ENCODE results near the gene UCKL1. TPM values are rescaled to one million over a fixed set of nuclear protein-coding genes. Genes with fewer than 3 reads are reported as not detected.

UCKL1 gene
- 35.0 TPM for polyA plus RNA-seq (2013, experiment 1 of 4)
- polyA plus RNA-seq (2013, experiment 2 of 4) = 32.6 TPM
- 35.8 TPM for polyA plus RNA-seq (2013, experiment 3 of 4)
- 33.8 TPM for polyA plus RNA-seq (2013, experiment 4 of 4)

DNA sequence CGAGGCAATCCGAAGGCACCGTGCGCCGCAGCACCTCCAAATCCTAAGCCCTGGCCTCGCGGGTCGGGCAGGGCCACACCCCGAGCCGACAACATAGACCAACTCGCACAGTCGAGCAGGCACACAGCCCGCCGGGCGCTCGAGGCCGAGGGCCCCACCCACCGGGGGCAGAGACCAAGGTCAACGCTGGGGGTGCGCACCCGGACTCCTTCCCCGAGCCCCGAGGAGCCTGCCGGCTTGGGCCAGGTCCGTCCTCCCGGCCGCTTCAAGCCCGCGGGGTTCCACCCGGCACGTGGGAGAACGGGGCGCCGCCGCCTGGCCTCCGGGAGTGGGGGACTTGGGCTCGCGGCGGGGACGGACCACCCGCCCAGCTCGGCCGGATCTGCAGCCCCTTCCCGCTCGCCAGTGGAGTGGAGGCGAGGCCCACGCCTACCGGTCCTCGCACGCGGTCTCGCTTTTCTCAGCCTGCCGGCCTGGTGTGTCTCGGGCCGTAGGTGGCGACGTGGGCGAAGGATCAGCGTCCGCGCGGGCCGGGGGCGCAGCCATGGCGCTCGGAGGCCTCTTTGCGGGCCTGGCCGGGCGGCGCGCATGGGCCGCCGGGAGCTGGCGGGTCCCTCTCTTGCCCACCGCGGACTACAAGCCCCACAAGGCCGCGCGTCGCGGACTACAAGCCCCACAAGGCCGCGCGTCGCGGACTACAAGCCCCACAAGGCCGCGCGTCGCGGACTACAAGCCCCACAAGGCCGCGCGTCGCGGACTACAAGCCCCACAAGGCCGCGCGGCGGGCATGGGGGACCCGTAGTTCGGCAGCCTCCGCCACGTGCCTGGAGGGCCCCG lies at the start of gene UCKL1:
Gene UCKL1, minus strand, starts transcription at position 590 of the 837 bp plus-strand sequence. Its CDS starts 44 bp downstream, at position 546.
- Histone ChIP-seq H3K27ac (ENCODE audit: insufficient read depth, low read depth, low read length, poor library complexity, severe bottlenecking) (peak within 1 kb of the TSS; percentile 66), H3K4me3 (ENCODE audit: insufficient read depth, low read depth, low read length) (peak within 1 kb of the TSS; percentile 98), H3K27me3 (ENCODE audit: control insufficient read depth, insufficient read depth, low read length, poor library complexity, severe bottlenecking) (no peaks in the 10 kb centered on the region), H3K4me1 (ENCODE audit: control insufficient read depth, insufficient read depth, low read length) (peaks cover 28% of the 10 kb centered on the region), H3K36me3 (ENCODE audit: control insufficient read depth, insufficient read depth, low read length) (peaks cover under 1% of the 10 kb centered on the region), H3K9me3 (ENCODE audit: control insufficient read depth, low read length) (no peaks in the 10 kb centered on the region)
- 0 to 1% methylated on average over 105 of the region's 105 CpGs for WGBS, 2 experiments

GRCh38 chr20:64005394-64005793 lies 49.2 kb upstream of the UCKL1 start:
- Histone ChIP-seq H3K27me3 (ENCODE audit: control insufficient read depth, insufficient read depth, low read length, poor library complexity, severe bottlenecking) (no peaks in the 10 kb centered on the region), H3K9me3 (ENCODE audit: control insufficient read depth, low read length) (no peaks in the 10 kb centered on the region), H3K4me3 (ENCODE audit: insufficient read depth, low read depth, low read length) (no peak overlapping the region), H3K27ac (ENCODE audit: insufficient read depth, low read depth, low read length, poor library complexity, severe bottlenecking) (no peak overlapping the region), H3K36me3 (ENCODE audit: control insufficient read depth, insufficient read depth, low read length) (peaks cover 51% of the 10 kb centered on the region), H3K4me1 (ENCODE audit: control insufficient read depth, insufficient read depth, low read length) (no peaks in the 10 kb centered on the region)
- WGBS, 2 experiments = 94 to 95% methylated on average over 6 of the region's 6 CpGs

- no peaks in the 10 kb centered on the region for H3K9me3 ChIP-seq (ENCODE audit: control insufficient read depth, low read length)
- WGBS, 2 experiments = 94 to 95% methylated on average over 7 of the region's 7 CpGs
- H3K4me1 ChIP-seq (ENCODE audit: control insufficient read depth, insufficient read depth, low read length) = no peaks in the 10 kb centered on the region
- no peak overlapping the region for H3K4me3 ChIP-seq (ENCODE audit: insufficient read depth, low read depth, low read length)
- no peaks in the 10 kb centered on the region for H3K27me3 ChIP-seq (ENCODE audit: control insufficient read depth, insufficient read depth, low read length, poor library complexity, severe bottlenecking)
- H3K36me3 ChIP-seq (ENCODE audit: control insufficient read depth, insufficient read depth, low read length) = peaks cover 53% of the 10 kb centered on the region
- no peak overlapping the region for H3K27ac ChIP-seq (ENCODE audit: insufficient read depth, low read depth, low read length, poor library complexity, severe bottlenecking)
Observed at GRCh38 chr20:64003960-64004725, 47.9 kb upstream of the UCKL1 start.

DNA sequence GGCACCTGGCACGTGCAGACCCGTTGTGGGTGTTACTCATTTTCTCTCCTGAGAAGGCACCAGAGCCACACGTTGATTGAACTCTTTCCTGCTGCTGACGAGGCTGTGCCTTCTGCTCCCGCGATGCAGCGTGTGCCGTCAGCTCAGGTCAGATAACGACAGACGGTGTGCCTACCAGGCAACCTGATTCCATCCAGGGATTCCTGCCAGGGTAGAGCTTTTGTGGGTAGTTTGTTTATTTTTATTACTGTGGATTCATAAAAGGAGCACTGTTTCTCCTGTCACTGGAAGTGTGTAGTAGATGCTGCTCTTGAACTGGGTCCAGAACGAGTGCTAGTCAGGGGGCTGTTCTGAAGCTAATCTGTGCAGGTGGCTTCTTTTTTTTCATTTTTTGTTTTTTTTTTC lies 45.4 kb upstream of the UCKL1 start:
- Histone ChIP-seq H3K36me3 (ENCODE audit: control insufficient read depth, insufficient read depth, low read length) (peaks cover 45% of the 10 kb centered on the region), H3K4me3 (ENCODE audit: insufficient read depth, low read depth, low read length) (no peak overlapping the region)
- 96% methylated on average over 11 of the region's 11 CpGs for WGBS, 2 experiments

GRCh38 chr20:64000906-64001305 lies 44.7 kb upstream of the UCKL1 start:
- no peak overlapping the region for H3K27ac ChIP-seq (ENCODE audit: insufficient read depth, low read depth, low read length, poor library complexity, severe bottlenecking)
- H3K4me3 ChIP-seq (ENCODE audit: insufficient read depth, low read depth, low read length) = no peak overlapping the region
- no peaks in the 10 kb centered on the region for H3K9me3 ChIP-seq (ENCODE audit: control insufficient read depth, low read length)
- peaks cover 47% of the 10 kb centered on the region for H3K36me3 ChIP-seq (ENCODE audit: control insufficient read depth, insufficient read depth, low read length)
- 96 to 97% methylated on average over 12 of the region's 12 CpGs for WGBS, 2 experiments
- H3K27me3 ChIP-seq (ENCODE audit: control insufficient read depth, insufficient read depth, low read length, poor library complexity, severe bottlenecking) = no peaks in the 10 kb centered on the region
- no peaks in the 10 kb centered on the region for H3K4me1 ChIP-seq (ENCODE audit: control insufficient read depth, insufficient read depth, low read length)

More for the DNA sequence above, 45.4 kb upstream of the UCKL1 start:
- no peaks in the 10 kb centered on the region for H3K4me1 ChIP-seq (ENCODE audit: control insufficient read depth, insufficient read depth, low read length)
- H3K27me3 ChIP-seq (ENCODE audit: control insufficient read depth, insufficient read depth, low read length, poor library complexity, severe bottlenecking) = no peaks in the 10 kb centered on the region
- H3K27ac ChIP-seq (ENCODE audit: insufficient read depth, low read depth, low read length, poor library complexity, severe bottlenecking) = no peak overlapping the region
- H3K9me3 ChIP-seq (ENCODE audit: control insufficient read depth, low read length) = no peaks in the 10 kb centered on the region

DNA sequence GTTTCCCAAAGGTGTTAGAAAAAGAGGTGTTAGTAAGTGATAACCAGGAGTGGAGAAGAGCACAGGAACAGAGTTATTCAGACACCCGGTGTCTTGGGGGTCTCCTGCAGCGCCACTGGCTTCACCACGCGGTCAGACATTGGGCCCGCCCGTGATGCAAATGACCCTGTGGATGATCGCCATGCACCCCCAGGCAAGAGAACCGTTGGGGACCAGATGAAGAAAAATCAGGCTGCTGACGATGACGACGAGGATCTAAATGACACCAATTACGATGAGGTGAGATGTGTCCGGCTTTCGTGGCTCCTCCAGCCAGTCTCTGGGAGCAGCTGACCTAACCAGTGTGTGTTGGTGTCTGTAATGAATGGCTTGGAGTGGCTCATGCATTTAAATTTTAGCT lies 26.7 kb upstream of the UCKL1 start:
- H3K4me3 ChIP-seq (ENCODE audit: insufficient read depth, low read depth, low read length) = no peak overlapping the region
- H3K9me3 ChIP-seq (ENCODE audit: control insufficient read depth, low read length) = no peaks in the 10 kb centered on the region
- no peak overlapping the region for H3K27ac ChIP-seq (ENCODE audit: insufficient read depth, low read depth, low read length, poor library complexity, severe bottlenecking)
- H3K27me3 ChIP-seq (ENCODE audit: control insufficient read depth, insufficient read depth, low read length, poor library complexity, severe bottlenecking) = peaks cover 19% of the 10 kb centered on the region
- peaks cover 9% of the 10 kb centered on the region for H3K4me1 ChIP-seq (ENCODE audit: control insufficient read depth, insufficient read depth, low read length)
- WGBS, 2 experiments = 95 to 96% methylated on average over 14 of the region's 14 CpGs
- H3K36me3 ChIP-seq (ENCODE audit: control insufficient read depth, insufficient read depth, low read length) = peaks cover 11% of the 10 kb centered on the region

GRCh38 chr20:63980806-63981728 lies 24.9 kb upstream of the UCKL1 start, which contains the start of gene PRPF6:
Gene PRPF6, plus strand, starts transcription at chr20:63981132. Its CDS starts 114 bp downstream, at chr20:63981246.
- Histone ChIP-seq H3K9me3 (ENCODE audit: control insufficient read depth, low read length) (no peaks in the 10 kb centered on the region), H3K36me3 (ENCODE audit: control insufficient read depth, insufficient read depth, low read length) (peaks cover 11% of the 10 kb centered on the region), H3K27ac (ENCODE audit: insufficient read depth, low read depth, low read length, poor library complexity, severe bottlenecking) (peak within 1 kb of the TSS; percentile 89), H3K4me1 (ENCODE audit: control insufficient read depth, insufficient read depth, low read length) (peaks cover 9% of the 10 kb centered on the region), H3K27me3 (ENCODE audit: control insufficient read depth, insufficient read depth, low read length, poor library complexity, severe bottlenecking) (peaks cover 19% of the 10 kb centered on the region), H3K4me3 (ENCODE audit: insufficient read depth, low read depth, low read length) (peak within 1 kb of the TSS; percentile 85)
- WGBS, 2 experiments = 1% methylated on average over 75 of the region's 75 CpGs

GRCh38 chr20:63980317-63980805 lies 24.1 kb upstream of the UCKL1 start:
- Histone ChIP-seq H3K36me3 (ENCODE audit: control insufficient read depth, insufficient read depth, low read length) (peaks cover 8% of the 10 kb centered on the region), H3K4me3 (ENCODE audit: insufficient read depth, low read depth, low read length) (peak overlapping the region; percentile 85), H3K27ac (ENCODE audit: insufficient read depth, low read depth, low read length, poor library complexity, severe bottlenecking) (no peak overlapping the region), H3K4me1 (ENCODE audit: control insufficient read depth, insufficient read depth, low read length) (peaks cover 9% of the 10 kb centered on the region), H3K27me3 (ENCODE audit: control insufficient read depth, insufficient read depth, low read length, poor library complexity, severe bottlenecking) (peaks cover 19% of the 10 kb centered on the region), H3K9me3 (ENCODE audit: control insufficient read depth, low read length) (no peaks in the 10 kb centered on the region)
- 92 to 95% methylated on average over 15 of the region's 15 CpGs for WGBS, 2 experiments

DNA sequence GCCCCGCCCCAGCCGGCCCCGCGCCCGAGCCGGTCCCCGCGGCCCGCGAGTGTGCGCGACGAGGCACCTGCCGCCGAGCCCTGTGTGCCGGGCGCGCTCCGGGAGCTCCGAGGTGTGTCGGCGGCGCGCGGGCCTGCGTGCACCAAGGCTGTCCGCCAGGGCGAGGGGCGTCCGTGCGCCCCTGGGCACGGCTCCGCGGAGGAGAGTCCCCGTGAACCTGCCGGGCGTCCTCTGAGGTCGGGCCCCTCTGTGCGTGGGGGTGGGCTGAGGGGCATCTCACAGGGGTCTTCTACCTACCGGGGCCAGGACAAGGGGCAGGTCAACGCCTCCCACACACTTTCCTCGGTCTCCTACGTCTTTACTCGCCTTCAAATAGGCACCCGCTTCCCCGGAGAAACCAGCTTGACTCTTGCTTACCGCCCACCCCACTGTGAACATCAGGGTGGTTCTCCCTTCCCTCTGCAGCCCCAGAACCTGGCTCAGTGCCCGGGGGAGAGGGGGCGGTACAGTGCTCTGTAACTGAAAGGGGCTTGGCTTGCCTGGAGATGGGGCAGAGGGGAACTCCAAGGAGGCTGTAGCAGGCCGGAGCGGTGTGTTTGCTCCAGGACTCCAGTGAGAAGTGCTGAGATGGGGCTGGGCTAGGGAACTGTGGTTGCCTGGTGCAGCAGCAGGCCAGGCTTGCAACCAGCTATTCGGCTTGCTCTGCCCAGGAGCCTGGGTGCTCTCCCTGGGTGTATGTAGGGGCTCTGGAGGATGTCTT lies 23.5 kb upstream of the UCKL1 start, which contains the start of gene SAMD10:
Gene SAMD10, minus strand, starts transcription at position 86 of the 760 bp plus-strand sequence. CDS start 175 bp downstream, outside the sequence.
- Histone ChIP-seq H3K9me3 (ENCODE audit: control insufficient read depth, low read length) (no peaks in the 10 kb centered on the region), H3K4me1 (ENCODE audit: control insufficient read depth, insufficient read depth, low read length) (peaks cover 9% of the 10 kb centered on the region), H3K36me3 (ENCODE audit: control insufficient read depth, insufficient read depth, low read length) (peaks cover 2% of the 10 kb centered on the region), H3K4me3 (ENCODE audit: insufficient read depth, low read depth, low read length) (peak within 1 kb of the TSS; percentile 75), H3K27ac (ENCODE audit: insufficient read depth, low read depth, low read length, poor library complexity, severe bottlenecking) (no peak within 1 kb of the TSS), H3K27me3 (ENCODE audit: control insufficient read depth, insufficient read depth, low read length, poor library complexity, severe bottlenecking) (peaks cover 19% of the 10 kb centered on the region)
- 5% methylated on average over 52 of the region's 52 CpGs for WGBS, 2 experiments
